HG03520 (cell line): ENCODE data around the gene BRAT1.
"Not testable (repeated sequence)": the region's sequence is repeated elsewhere in the genome, so short reads cannot be mapped to it uniquely, and the experiment has no call there.

Experiments used
- ATAC-seq: cut with Tn5 transposase; IDR thresholded peaks from one replicate; pipeline ENCODE4 v1.9.1; 2021; ENCODE audit warnings: mild to moderate bottlenecking, moderate library complexity; ENCODE audit not compliant: unreplicated experiment

Gene BRAT1

DNA sequence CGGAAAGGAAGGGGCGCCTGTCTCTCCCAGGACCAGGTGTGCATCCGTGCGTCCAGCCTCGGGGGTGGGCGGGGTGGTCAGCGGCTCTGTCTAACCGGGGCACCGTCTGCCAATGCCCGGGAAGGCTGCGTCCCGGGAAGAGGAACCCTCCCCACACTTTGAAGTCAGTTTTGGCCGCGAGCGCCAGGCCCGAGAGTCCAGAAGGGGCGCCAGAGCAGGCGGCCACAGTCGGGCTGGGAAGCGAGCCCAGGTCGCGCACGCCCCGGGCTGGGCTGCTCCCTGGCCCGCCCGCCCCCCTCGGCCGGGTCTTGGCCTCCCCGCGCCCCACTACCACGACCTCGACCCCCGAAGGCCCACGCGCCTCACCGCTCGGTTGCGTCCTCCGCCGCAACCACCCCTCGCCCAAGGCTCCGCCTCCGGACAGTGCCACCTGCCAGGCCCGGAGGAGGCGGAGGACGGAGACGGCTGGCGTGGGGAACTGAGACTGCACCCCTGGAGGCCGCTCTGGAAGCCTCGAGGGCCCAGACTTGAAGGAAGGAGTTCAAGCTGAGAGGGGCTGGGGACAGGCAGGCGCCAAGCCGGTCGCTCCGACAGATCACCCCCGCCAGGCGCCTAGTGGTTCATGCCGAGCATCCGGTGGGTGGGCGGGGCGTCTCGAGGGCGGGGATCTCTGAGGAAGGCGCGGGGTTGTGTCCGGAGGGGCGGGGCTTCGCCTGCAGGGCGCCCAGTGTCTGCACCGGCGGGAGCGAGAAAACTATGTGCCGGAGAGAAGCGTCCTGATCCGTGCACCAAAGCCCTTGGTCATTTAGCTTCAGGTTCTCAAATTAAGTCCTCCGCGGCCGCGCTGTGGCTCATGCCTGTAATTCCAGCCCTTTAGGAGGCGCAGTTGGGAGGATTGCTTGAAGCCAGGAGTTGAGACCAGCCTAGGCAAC lies at the start of gene BRAT1:
Gene BRAT1 (minus strand): TSS at position 404 of the 932 bp plus-strand sequence. CDS start 1,093 bp downstream, outside the sequence.
- peak; percentile 61 for ATAC-seq

DNA sequence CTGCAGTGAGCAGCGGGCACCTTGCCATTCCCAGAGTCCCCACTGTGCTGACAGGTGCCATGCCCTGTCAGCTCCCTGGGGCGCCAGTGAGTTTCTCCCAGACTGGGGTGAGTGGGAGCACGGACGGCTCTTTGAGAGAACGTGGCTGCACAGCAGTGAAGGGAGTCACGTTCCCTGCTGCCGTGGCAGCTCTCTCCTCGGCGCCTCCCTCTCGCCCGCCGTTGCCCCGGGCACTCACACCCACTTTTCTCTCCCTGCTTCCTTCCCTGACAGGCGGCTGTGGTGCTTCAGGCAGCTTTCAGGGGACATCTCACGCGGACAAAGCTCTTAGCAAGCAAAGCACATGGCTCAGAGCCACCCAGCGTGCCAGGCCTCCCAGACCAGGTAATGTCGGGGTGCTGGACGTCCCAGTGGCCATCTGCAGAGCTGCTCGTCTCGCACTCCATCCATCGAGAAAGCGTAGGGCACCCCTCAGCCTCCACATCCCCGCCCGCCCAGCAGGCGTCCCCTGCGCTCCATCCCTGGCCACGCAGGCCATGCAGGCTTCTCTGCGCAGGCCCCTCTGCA lies 49.4 kb upstream of the BRAT1 start:
- ATAC-seq = no peak

DNA sequence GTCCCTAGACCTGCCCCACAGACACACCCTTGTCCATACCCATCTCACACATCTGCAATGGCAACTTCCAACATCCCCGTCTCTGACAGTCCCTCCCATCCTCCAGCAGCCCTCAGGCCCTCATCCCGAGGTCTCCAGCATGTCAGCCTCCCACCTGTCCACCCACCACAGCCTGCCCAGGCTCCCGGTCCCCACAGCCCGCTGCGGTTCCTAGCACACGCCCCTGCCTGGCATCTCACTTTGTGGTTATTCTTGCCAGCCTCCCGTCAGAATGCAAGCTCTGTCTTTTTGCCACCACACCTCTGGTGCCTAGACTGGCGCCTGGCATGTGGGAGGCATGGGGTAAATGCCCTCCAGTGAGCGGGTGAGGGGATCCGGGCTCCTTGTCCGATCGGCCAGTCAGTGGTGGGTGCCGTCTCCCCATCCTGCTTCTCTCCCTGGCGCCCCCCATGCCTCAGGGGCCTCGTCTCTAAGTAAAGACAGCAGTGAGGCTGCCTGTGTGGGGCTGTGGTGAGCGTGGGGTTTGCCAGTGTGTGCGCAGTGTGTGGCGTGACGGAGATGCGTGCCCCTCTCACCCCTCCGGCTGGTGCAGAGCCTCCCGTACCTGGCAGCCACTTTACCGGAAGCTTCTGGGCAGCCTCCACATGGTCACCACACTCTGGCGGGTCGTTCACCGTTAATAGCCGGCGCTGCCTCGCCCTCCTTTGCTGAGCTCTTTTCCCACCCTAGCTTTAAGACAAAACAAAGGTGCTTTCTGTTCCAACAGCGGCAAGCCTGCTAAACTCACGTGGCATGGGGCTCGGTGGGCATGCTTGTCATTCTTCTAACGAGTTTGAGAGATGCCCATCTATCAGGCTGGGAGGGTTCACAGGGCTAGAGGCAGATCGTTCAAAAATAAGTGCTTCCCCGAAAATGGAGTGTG lies 48.0 kb upstream of the BRAT1 start:
- no peak for ATAC-seq

DNA sequence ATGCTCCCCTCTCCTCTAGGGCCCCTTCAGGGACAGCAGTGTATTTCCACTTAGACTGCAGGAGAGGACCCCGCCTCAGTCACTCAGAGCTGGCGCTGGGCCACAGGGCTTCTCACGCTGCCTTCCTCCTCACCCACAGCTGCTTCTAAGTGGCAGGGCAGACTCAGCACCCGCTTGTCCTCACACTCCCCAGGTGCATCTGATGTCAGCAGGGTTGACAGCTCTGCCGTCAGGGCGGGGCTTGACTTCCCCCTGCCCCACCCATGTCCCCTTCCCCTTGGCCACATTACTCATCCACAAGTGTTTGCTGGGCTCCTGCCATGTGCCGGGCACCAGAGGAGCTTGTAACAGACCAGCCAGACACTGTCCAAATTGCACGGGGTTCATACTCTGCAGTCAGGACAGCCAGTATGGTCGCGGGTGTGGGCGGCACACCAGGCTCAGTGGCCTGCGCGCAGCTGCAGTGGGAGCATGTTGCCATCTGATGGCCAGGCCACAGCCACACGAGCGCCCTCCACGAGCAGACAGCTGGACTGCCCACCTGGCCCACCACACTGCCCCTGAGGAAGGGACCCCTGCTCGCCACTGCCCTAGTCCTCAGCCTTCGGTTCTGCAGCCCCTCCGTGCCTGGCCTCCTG lies 47.2 kb upstream of the BRAT1 start:
- ATAC-seq = no peak

DNA sequence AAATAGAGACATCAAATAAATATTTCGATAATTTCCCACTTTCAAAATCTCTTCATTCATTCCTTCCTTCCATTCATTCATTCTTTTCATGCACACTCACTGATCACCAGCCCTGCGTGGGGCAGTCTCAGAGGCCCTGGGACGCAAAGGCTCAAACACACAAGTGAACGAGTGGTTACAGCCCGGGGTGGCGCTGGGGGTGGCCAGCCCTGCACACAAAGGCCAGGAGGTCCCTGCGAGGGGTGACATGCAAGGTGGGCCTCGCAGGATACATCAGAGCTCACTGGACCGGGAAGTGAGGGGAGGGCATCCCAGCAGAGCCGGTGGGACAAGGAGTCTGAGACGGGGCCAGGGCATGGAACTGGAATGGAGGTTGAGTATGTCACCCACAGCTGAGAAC lies 46.6 kb upstream of the BRAT1 start:
- ATAC-seq = no peak

DNA sequence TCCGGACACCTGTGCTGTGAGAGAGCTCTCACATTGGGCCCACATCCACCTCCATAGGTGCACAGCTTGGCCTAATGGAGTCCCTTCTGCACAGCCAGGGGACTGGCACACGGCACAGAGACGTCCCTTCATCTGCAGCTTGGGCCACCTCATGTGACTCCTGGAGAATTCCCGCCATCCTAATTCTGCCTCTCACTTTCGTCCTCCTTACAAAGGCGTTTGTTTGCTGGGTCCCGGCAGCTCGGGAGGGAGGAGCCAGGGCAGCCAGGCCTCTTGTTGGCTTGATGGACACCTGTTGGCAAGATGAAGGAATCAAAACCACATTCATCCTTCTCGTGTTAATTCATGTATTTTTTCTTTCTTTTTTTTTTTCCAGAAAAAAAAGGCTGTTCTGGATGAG lies 45.7 kb upstream of the BRAT1 start:
- ATAC-seq = no peak

DNA sequence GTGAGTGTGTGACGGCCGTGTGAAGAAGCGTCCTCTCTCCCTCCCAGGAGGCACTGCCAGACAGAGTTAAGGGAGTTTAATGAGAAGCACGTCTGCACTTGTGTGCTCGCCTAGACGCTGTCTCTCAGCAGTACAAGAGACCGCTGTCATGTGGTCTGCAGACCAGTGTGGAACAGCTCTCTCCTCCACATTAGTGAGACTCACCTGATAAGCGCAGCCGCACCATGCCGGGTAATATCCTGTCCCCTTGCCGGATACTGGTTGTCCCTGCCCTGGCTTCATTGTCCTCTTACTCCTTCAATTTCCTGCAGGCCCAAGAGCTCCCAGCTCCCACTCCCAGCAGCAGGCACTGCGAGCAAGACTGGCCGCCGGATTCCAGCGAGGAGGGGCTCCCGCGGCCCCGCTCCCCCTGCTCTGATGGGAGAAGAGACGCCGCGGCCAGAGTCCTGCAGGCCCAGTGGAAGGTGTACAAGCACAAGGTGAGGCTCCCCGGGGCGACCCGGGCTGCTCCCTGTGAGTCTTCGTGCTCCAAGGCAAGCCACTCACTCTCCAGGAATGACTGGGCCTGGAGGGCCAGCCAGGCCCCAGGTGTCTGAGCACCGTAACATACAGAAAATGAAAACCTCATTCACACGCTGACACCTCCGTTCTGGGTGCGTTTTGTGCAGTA lies 43.0 kb upstream of the BRAT1 start:
- no peak for ATAC-seq

DNA sequence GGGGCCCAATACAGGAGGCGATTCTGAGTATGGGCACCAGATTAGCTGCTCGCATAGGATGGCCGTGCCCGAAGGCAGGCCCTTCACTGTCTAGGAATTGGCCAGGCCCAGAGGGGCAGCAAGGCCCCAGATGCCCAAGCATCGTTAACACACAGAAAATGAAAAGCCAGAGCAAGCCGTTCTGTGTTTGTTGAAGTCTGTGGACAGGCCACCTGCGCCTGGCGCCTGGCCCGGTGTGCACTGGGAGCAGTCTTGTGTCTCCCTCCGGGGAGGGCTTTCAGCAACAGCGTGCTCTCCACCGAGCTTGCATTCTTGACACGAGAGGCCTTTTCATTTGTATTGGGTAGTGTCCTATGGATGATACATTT lies 41.9 kb upstream of the BRAT1 start:
- ATAC-seq = no peak

DNA sequence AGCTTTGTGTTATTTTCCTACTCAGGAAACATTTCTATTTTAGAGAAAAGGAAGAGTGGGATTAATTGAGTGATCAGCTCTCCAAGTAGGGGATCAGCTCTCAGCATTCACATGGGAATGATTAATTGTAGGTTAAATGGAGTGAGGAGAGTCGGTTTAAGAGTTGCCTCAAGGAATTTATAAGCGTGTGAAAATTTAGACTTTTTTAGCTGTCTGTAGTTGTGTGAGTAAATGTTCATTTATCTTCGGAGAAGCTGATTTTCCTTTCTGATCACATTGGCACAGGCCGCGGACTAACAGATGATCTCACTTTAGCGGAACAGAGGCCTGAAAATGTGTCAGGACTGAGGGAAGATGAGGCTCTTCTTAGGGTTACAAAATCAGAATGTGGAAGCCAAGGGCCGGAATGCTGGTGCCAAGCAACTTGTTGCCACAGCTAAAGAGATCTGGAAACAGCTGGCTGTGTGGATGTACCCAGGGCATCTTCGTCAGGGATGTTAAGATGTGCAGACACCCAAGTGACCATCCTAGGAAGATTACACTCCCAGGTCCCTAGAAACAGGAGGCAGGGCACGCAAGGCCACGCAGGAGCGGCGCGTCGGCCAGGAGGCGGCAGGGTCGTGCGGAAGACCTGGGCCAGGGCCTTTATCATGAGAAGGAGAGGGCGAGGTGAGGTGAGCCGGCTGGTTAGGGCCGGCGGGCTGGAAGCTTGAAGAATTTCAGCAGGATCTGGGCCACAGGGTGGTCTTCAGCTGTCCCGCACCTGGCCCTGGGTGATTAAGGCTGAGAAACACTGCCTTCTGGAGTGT lies 41.3 kb upstream of the BRAT1 start:
- no peak for ATAC-seq

DNA sequence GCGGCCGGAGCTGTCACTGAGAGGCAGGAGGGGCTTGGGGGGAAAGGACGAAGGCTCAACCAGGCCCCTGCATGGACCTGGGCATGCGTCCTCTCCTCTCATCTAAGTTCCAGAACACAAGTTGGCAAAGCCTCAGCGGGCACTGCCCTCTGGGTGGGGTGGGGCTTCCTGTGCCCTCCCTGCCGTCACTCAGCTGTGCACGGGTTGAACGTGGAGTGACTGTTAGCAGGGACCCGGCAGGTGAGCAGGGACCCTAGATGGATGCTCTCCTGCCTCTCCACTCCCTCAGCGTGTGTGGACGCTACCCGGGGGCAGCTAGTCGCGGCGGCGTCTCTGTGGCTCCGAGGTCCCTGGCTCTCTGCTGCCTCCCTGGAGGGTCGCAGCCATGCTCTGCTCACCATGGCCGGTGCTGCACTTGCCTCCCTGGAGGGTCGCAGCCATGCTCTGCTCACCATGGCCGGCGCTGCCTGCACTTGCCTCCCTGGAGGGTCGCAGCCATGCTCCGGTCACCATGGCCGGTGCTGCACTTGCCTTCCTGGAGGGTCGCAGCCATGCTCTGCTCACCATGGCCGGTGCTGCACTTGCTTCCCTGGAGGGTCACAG lies 40.0 kb upstream of the BRAT1 start:
- no peak for ATAC-seq

DNA sequence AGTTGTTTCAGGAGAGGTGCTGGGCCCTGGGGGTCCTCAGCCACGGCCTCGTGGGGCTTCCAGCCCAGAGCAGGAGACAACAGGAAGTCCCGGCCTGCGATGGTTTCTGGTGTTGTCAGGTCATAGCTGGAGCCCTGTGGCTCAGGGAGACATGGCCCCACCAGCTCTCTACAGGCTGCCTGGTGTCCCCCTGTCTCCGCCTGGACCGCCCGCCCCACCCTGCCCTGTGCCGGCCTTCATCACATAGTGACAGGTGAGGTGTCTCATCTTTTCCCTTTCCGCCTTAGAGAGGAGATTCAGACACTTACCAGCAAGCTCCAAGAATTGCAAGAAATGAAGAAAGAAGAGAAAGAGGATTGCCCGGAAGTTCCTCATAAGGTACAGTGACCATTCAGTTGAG lies 39.3 kb upstream of the BRAT1 start:
- ATAC-seq = no peak

DNA sequence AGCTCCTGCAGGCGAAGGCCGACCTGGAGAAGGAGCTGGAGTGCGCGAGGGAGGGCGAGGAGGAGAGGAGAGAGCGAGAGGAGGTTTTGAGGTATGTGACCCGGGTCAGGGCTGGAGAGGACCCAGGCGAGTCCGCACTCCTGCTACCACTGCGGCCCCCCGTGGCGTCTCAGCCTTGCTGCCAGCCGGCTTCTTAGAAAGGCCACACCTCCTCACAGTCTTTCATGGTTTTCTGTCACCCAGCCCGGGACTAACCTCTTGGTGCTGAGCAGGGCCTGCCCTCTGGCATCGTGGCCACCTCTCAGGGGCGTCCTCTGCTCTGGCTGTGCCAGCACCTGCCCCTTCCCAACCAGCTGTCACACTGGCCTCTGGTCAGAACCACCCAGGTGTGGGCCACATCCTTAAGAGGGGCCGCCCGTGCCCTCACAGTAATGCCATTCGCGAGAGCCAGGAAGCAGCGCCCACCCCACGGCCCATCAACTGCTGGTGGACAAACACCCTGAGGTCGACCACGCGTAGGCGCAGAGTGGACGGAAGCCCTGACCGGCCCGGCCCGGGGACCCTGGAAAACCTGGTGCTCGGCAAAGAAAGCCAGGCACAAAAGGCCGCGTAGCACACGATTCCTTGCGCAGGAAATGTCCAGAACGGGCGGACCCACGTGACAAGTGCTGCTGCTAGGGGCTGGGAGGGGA lies 37.9 kb upstream of the BRAT1 start:
- no peak for ATAC-seq

DNA sequence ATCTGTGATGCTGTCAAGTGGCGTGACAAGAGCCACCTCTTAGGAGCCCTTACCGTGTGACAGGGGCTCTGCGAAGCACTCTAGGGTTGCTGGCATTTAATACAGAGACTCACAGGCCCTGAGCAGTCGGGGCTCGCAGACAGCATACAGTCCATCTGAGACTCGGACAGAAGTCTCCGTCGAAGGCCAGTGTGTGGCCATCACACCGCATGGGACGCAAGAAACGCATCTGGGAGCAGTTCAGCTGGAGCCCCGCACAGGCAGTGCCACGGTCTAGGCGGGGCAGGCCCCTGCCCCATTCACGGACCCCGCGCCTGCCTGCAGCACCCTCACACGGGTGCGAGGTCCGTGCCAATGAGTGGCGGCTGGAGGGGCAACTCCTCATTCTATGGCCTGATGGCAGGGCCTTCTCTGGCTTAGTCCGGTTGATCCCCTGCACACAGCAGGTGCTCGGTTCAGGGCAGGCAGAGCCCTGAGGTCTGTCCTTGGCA lies 37.1 kb upstream of the BRAT1 start:
- no peak for ATAC-seq

DNA sequence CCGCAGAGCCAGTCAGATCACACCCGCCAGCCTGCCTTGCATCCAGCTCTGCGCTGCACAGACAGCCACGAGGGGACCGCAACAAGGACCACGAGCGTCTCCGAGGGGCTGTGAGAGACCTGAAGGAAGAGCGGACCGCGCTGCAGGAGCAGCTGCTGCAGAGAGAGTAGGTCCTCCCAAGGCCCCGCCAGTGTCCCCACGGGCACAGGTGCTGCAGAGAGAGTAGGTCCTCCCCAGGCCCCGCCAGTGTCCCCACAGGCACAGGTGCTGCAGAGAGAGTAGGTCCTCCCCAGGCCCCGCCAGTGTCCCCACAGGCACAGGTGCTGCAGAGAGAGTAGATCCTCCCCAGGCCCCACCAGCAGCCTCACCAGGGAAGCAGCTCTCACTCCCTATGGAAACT lies 34.6 kb upstream of the BRAT1 start:
- ATAC-seq = not testable (repeated sequence)

DNA sequence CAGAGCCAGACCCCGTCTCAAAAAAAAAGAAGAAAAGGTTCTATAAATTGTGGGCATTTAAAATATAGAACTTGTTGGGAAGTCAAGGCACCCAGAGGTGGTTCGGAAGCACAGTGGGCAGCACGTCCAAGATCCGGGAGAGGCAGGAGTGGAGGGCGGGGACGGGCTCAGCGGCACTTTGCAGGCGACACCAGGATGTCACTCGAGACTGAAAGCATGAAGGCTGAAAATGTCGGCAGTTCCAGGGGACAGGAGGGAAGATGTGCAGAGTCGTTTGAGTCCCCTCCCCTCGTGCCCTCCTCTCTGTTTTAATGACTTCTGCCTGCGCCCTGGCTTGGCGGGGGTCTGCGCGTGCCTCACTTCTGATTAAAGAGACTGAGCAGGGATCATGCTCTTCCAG lies 34.0 kb upstream of the BRAT1 start:
- no peak for ATAC-seq

DNA sequence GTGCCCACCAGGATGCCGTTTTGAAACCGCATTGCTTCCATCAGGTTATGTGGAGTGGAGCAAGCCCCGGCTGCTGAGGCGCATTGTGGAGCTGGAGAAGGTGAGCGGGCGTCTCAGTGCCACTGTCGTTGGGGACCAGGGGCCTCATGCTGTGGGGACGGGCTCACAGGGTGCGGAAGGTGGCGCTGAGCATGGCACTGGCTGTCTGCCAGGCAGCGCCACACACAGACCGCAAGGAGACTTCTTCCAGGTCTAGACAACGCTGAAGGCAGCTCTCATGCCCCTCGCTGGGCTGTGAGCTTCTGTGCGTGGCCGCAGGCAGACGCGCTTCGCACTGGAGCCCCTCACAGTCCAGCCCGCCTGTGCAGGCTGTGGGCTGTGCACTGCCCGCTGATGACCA lies 32.5 kb upstream of the BRAT1 start:
- ATAC-seq = no peak

DNA sequence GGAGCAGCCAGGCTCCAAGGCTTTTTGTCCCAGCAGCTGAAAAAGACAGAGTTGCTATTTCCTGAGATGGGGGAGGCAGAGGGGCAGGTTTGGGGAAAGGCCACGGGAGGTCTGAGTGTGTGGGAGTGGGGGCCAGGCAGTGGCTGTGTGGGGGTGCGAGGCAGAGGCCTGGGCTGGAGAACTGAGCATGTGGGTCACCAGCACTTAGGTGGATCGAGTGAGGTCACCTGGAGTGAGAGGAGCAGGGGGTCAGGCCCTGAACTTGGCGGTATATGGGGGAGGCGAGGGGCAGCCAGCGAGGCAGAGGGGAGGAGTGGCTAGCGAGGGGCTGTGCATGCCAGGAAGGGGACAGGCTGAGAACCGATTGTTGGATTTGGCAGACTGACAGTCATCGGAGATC lies 31.8 kb upstream of the BRAT1 start:
- no peak for ATAC-seq

DNA sequence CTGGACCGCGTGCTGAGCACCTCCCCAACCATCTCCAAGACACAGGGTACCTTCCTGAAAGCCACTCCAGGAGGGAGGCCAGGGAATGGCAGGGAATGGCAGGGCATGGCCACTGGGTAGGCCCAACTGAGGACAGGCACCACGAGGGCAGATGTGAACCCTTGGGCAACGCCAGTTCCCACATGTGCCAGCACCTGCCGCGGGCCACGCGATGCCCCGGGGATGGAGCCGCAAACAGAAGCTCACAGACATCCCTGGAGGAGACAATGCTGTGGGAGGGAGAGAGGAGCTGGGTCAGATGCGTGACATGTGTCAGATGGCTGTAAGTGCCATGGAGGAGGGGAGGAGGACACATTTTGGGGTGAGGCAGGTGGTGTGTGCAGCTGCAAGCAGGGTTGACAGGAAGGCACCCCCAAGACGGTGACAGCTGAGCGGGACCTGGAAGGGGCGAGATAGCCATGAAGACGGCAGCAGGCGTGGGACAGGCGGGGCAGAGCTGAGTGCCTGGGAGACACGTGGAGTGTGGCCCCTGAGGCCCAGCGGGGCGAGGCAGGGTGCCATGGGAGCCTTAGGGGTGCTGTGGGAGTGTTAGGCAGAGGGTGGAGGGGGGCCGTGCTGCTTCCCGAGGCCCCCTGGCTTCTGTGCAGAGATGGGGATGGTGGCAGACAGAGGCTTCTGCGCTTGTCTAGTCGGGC lies 31.1 kb upstream of the BRAT1 start:
- no peak for ATAC-seq
